Measurements from ENCODE around the gene HOXA6.

- TF ChIP-seq CTCF (IDR thresholded peaks at IDR 0.05) (no peak), POLR2AphosphoS5 (IDR thresholded peaks at IDR 0.05) (no peak), POLR2A (IDR thresholded peaks at IDR 0.05) (no peak)
Measured at GRCh38 chr7:27121684-27122076, 25.9 kb downstream of the HOXA6 start.
